Hepatocyte (in vitro differentiated cells): ENCODE data around the gene WNT7B. TPM values are rescaled to one million over a fixed set of nuclear protein-coding genes. Genes with fewer than 3 reads are reported as not detected.

ENCODE experiments used
- DNase-seq: peaks from one replicate; pipeline ENCODE4 v3.0.0-alpha.2; 2016; ENCODE audit warnings: low spot score
- H2AFZ ChIP-seq: fragments of 200-600 bp; sonication (generic); 2 replicates; pipeline ENCODE4 v1.6.0; 2016; ENCODE audit warnings: antibody characterized with exemption, mild to moderate bottlenecking
- H3K27ac ChIP-seq: fragments of 200-600 bp; sonication (generic); 2 replicates; pipeline ENCODE4 v1.5.1; 2016; ENCODE audit warnings: mild to moderate bottlenecking
- H3K27me3 ChIP-seq: fragments of 200-600 bp; sonication (generic); 2 replicates; pipeline ENCODE4 v1.6.1; 2016
- H3K36me3 ChIP-seq: fragments of 200-600 bp; sonication (generic); replicated peaks from 2 replicates; pipeline ENCODE4 v1.5.1; 2016; ENCODE audit warnings: low read depth; ENCODE audit not compliant: insufficient read depth
- H3K4me1 ChIP-seq: fragments of 200-600 bp; sonication (generic); 2 replicates; pipeline ENCODE4 v1.5.1; 2016; ENCODE audit warnings: mild to moderate bottlenecking, moderate library complexity; ENCODE audit not compliant: insufficient read depth
- H3K4me2 ChIP-seq: fragments of 200-600 bp; sonication (generic); 2 replicates; pipeline ENCODE4 v1.6.0; 2016
- H3K4me3 ChIP-seq: fragments of 200-600 bp; sonication (generic); 2 replicates; pipeline ENCODE4 v1.5.1; 2016; ENCODE audit warnings: mild to moderate bottlenecking
- H3K79me2 ChIP-seq: fragments of 200-600 bp; sonication (generic); 2 replicates; pipeline ENCODE4 v1.6.0; 2017; ENCODE audit warnings: mild to moderate bottlenecking
- H3K9me2 ChIP-seq: fragments of 200-600 bp; sonication (generic); replicated peaks from 2 replicates; pipeline ENCODE4 v1.6.0; 2017; ENCODE audit warnings: mild to moderate bottlenecking; ENCODE audit not compliant: insufficient read depth
- H3K9me3 ChIP-seq: fragments of 200-600 bp; sonication (generic); 2 replicates; pipeline ENCODE4 v1.5.1; 2016; ENCODE audit warnings: low read depth, mild to moderate bottlenecking
- H4K20me1 ChIP-seq: fragments of 200-600 bp; sonication (generic); 2 replicates; pipeline ENCODE4 v1.6.0; 2016; ENCODE audit warnings: mild to moderate bottlenecking; ENCODE audit not compliant: insufficient read depth, poor library complexity, severe bottlenecking
- EZH2 ChIP-seq: fragments of 200-600 bp; sonication (generic); IDR thresholded peaks from 2 replicates; pipeline ENCODE4 v1.6.1; 2016; ENCODE audit warnings: antibody characterized with exemption, mild to moderate bottlenecking, borderline replicate concordance
- EZH2phosphoT487 ChIP-seq: fragments of 200-600 bp; sonication (generic); IDR thresholded peaks from one replicate; pipeline ENCODE4 v1.6.1; 2018; ENCODE audit warnings: antibody characterized with exemption, mild to moderate bottlenecking, low read depth, moderate library complexity; ENCODE audit not compliant: unreplicated experiment, severe bottlenecking
- WGBS: methylation state at CpG from one replicate; pipeline ENCODE4 v1.1.6; 2016; ENCODE audit warnings: low lambda C conversion rate; ENCODE audit errors: missing lambda C conversion rate; 5-methylcytosine and 5-hydroxymethylcytosine counted together
- polyA plus RNA-seq: library from polyadenylated mRNA; unstranded; fragments of >200 nt; fragmentation: Nextera tagmentation; extraction: Ambion mirVana; gene quantifications from 2 replicates; pipeline ENCODE4 v1.2.1, GENCODE V29; 2016
- total RNA-seq: library from RNA; depleted of rRNA; stranded (reverse); fragments of >200 nt; gene quantifications from 2 replicates; pipeline ENCODE4 v1.2.3, GENCODE V29; 2014
- TF ChIP-seq, protein P1 (sequence below): fragments of 200-600 bp; sonication (generic); IDR thresholded peaks from 2 replicates; pipeline ENCODE4 v1.5.1; 2016; ENCODE audit warnings: antibody characterized with exemption, mild to moderate bottlenecking; ENCODE audit not compliant: poor library complexity

WNT7B gene
- total and polyA plus RNA-seq, 2 experiments from 2014 or later: 1.9 to 2.4 TPM

DNA sequence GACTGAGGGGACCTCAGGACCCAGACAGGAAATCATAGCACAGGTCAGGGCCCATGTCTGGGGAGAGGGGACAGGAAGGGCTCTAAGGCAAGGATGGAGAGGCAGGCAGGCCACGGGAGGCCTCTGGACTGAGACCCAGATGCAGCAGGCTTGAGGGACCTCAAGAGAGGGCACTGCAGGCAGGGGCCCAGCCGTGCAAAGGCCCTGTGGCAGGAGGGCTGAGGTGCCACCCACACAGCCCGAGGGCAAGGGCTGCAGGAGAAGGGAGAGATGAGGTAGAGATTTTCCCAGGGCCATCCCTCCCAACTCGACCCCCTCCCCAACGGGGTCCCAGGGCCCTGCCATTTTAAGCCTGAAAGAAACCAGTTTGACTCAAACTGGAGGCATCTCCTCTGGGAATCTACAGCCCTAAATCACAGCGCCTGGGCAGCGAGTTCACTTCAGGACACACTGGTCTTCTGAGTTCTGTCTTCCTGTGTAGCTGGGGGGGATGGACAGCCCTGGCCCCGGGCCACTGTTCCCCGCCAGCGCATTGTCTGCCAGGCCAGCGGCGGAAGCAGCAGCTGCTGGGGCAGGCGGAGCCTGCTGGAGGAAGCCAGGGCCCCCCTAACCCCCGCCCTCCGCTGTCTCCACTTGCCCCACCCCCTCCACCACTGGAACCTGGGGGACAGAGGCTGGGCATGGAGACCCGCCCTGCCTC, 20.3 kb upstream of the WNT7B start:
- Histone ChIP-seq H2AFZ (no peak overlapping the region), H3K4me3 (no peak overlapping the region), H3K27me3 (no peaks in the 10 kb centered on the region), H4K20me1 (no peaks in the 10 kb centered on the region), H3K4me2 (peak overlapping the region; percentile 32), H3K9me3 (no peaks in the 10 kb centered on the region), H3K9me2 (no peaks in the 10 kb centered on the region), H3K79me2 (no peaks in the 10 kb centered on the region), H3K4me1 (peaks cover 5% of the 10 kb centered on the region), H3K36me3 (no peaks in the 10 kb centered on the region), H3K27ac (no peak overlapping the region)
- WGBS: 64% methylated on average over 13 of the region's 16 CpGs
- DNase-seq: peak; percentile 69
- no peak for TF ChIP-seq EZH2
- no peak for TF ChIP-seq EZH2phosphoT487
- TF ChIP-seq, protein P1, sequence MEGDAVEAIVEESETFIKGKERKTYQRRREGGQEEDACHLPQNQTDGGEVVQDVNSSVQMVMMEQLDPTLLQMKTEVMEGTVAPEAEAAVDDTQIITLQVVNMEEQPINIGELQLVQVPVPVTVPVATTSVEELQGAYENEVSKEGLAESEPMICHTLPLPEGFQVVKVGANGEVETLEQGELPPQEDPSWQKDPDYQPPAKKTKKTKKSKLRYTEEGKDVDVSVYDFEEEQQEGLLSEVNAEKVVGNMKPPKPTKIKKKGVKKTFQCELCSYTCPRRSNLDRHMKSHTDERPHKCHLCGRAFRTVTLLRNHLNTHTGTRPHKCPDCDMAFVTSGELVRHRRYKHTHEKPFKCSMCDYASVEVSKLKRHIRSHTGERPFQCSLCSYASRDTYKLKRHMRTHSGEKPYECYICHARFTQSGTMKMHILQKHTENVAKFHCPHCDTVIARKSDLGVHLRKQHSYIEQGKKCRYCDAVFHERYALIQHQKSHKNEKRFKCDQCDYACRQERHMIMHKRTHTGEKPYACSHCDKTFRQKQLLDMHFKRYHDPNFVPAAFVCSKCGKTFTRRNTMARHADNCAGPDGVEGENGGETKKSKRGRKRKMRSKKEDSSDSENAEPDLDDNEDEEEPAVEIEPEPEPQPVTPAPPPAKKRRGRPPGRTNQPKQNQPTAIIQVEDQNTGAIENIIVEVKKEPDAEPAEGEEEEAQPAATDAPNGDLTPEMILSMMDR: no peak

DNA sequence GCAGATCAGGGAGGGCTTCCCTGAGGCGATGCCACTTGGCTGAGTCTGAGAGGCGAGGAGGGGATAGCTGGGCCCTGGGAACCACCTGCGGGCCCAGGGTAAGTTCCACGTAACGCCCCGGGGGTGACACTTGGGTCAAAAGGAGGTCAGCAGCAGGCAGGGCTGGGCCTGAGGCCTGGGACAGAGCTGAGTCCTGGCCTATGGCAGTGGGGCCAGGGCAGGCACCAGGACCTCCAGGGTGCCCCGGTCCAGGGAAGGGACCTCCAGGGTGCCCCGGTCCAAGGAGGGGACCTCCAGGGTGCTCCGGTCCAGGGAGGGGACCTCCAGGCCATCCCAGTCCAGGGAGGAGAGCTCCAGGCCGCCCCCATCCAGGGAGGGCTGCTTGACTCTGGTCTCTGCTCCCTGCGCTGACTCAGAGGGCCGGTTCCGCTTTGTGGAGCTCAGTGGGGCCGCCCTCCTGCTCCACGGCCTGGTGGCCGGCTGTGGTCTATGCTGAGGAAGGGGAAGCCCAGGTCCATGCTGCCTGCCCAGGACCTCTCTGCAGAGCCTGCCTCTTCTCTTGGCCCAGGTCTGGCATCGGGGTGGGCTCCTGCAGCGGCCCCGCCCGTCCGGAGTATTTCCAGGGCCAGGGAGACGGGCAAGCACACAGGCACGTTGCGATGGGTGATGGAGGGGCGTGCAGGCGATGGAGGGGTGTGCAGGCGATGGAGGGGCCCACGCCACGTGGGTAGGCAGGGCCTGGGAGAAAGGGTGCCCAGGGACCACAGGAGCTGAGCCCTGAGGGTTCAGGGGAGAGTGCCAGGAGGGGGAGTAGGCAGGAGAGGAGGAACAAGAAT, 19.5 kb upstream of the WNT7B start:
- WGBS: 96% methylated on average over 28 of the region's 29 CpGs

GRCh38 chr22:45995405-45996101, 18.6 kb upstream of the WNT7B start:
- no peak for DNase-seq
- Histone ChIP-seq H3K4me2 (no peak overlapping the region), H3K36me3 (no peaks in the 10 kb centered on the region), H3K27ac (no peak overlapping the region), H3K79me2 (no peaks in the 10 kb centered on the region), H4K20me1 (no peaks in the 10 kb centered on the region), H3K9me3 (no peaks in the 10 kb centered on the region), H3K9me2 (no peaks in the 10 kb centered on the region), H2AFZ (no peak overlapping the region), H3K4me3 (no peak overlapping the region), H3K27me3 (no peaks in the 10 kb centered on the region), H3K4me1 (peaks cover 5% of the 10 kb centered on the region)
- TF ChIP-seq, protein P1: no peak
- TF ChIP-seq EZH2 (no peak), EZH2phosphoT487 (no peak)
- WGBS: 92% methylated on average over 27 of the region's 27 CpGs

More for the DNA sequence above, 19.5 kb upstream of the WNT7B start:
- H3K27me3 ChIP-seq: no peaks in the 10 kb centered on the region
- no peak for DNase-seq
- H4K20me1 ChIP-seq: no peaks in the 10 kb centered on the region
- no peak overlapping the region for H3K4me2 ChIP-seq
- H3K4me1 ChIP-seq: peaks cover 5% of the 10 kb centered on the region
- H2AFZ ChIP-seq: no peak overlapping the region
- H3K9me2 ChIP-seq: no peaks in the 10 kb centered on the region
- H3K4me3 ChIP-seq: no peak overlapping the region
- TF ChIP-seq EZH2: no peak
- TF ChIP-seq EZH2phosphoT487: no peak
- TF ChIP-seq, protein P1: no peak
- H3K27ac ChIP-seq: no peak overlapping the region
- no peaks in the 10 kb centered on the region for H3K36me3 ChIP-seq
- no peaks in the 10 kb centered on the region for H3K9me3 ChIP-seq
- no peaks in the 10 kb centered on the region for H3K79me2 ChIP-seq
